ENCODE measurements around the gene KCNG2.

KCNG2 gene

GRCh38 chr18:79903787-79904356 is 106.1 kb downstream of the KCNG2 start:
- TF ChIP-seq, protein P1, sequence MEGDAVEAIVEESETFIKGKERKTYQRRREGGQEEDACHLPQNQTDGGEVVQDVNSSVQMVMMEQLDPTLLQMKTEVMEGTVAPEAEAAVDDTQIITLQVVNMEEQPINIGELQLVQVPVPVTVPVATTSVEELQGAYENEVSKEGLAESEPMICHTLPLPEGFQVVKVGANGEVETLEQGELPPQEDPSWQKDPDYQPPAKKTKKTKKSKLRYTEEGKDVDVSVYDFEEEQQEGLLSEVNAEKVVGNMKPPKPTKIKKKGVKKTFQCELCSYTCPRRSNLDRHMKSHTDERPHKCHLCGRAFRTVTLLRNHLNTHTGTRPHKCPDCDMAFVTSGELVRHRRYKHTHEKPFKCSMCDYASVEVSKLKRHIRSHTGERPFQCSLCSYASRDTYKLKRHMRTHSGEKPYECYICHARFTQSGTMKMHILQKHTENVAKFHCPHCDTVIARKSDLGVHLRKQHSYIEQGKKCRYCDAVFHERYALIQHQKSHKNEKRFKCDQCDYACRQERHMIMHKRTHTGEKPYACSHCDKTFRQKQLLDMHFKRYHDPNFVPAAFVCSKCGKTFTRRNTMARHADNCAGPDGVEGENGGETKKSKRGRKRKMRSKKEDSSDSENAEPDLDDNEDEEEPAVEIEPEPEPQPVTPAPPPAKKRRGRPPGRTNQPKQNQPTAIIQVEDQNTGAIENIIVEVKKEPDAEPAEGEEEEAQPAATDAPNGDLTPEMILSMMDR (IDR thresholded peaks at IDR 0.05; ENCODE audit: low read depth, low read length, missing control alignments): no peak
- no peak overlapping the region for H3K4me3 ChIP-seq (replicated peaks; ENCODE audit: low read depth, low read length)
- no peak for DNase-seq (ENCODE audit: extremely low read depth, low read depth)

- H3K4me3 ChIP-seq (replicated peaks; ENCODE audit: low read depth, low read length): no peak overlapping the region
- TF ChIP-seq, protein P1 (IDR thresholded peaks at IDR 0.05; ENCODE audit: low read depth, low read length, missing control alignments): no peak
- DNase-seq (ENCODE audit: extremely low read depth, low read depth): no peak
Observed at GRCh38 chr18:79904357-79905147, 106.8 kb downstream of the KCNG2 start.

- H3K4me3 ChIP-seq (replicated peaks; ENCODE audit: low read depth, low read length): no peak overlapping the region
- TF ChIP-seq, protein P1 (IDR thresholded peaks at IDR 0.05; ENCODE audit: low read depth, low read length, missing control alignments): no peak
- no peak for DNase-seq (ENCODE audit: extremely low read depth, low read depth)
Observed at GRCh38 chr18:79905389-79905911, 107.7 kb downstream of the KCNG2 start.

- no peak overlapping the region for H3K4me3 ChIP-seq (replicated peaks; ENCODE audit: low read depth, low read length)
- DNase-seq (ENCODE audit: extremely low read depth, low read depth): no peak
- TF ChIP-seq, protein P1 (IDR thresholded peaks at IDR 0.05; ENCODE audit: low read depth, low read length, missing control alignments): no peak
Observed at GRCh38 chr18:79905993-79906392, 108.3 kb downstream of the KCNG2 start.

DNA sequence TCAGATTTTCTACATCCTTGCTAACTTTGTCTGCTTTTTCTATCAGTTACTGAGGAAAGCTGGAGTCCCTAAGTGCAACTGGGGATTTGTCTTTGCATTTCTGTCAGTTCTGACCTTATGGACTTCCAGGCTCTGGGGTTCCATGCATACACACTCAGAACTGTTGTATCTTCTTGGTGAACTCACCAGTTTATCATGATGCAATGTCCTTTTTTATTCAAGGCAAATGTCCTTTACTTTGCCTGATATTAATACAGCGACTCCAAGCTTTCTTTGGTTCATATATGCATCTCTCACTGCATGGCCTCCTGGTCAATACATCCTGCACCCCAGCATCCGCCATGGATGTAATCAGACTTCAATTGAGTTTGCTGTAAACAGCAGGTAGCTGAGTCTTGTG is 109.0 kb downstream of the KCNG2 start:
- TF ChIP-seq, protein P1 (IDR thresholded peaks at IDR 0.05; ENCODE audit: low read depth, low read length, missing control alignments): no peak
- no peak overlapping the region for H3K4me3 ChIP-seq (replicated peaks; ENCODE audit: low read depth, low read length)
- DNase-seq (ENCODE audit: extremely low read depth, low read depth): no peak

DNA sequence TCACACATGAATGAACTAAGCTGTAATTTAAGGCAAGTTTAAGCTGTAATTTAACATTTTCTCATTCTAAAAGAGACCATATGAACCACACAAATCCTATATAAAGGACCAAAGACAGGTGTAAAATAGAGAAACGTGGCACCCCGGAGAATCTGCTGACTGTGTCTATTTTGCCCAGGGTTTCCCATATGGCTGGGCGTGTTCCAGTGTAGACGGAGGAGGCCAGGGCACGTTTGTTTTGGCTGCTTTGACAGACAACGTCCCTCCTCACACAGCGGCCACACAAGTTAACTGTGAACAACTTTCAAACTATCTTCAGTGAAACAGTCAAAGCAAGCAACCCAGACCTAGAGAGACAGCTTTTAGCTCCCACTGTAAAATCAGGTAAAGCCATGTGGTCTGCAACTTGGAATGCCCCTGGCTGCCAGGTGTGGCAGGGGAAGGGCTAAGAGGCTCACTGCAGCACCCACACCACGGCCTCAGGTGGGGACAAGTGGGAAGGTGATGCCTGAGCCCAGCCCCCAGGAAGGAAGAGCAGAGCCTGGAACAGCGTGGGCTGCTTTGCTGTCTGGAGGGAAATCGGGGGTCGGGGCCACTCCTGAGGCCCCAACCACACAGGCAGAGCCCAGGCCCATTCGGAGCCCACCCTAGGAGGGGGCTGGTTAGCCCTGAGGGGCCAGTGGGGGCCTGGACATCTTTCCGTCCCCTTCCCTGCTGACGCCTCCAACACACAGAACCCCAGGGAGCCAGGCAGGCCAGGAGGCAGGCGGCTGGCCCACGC is 113.0 kb downstream of the KCNG2 start:
- no peak overlapping the region for H3K4me3 ChIP-seq (replicated peaks; ENCODE audit: low read depth, low read length)

More for the DNA sequence above, 113.0 kb downstream of the KCNG2 start:
- no peak for DNase-seq (ENCODE audit: extremely low read depth, low read depth)
- TF ChIP-seq, protein P1 (IDR thresholded peaks at IDR 0.05; ENCODE audit: low read depth, low read length, missing control alignments): no peak

Measured in HFF-Myc (cell line).